HEK293T (cell line): ENCODE data around the gene ASXL1.

Experiments
- CTCF ChIA-PET: fragments of 350-600 bp; formaldehyde crosslinking; extraction: SDS; loops from one replicate; lab custom pipeline; 2021; ENCODE audit warnings: antibody characterized with exemption, inconsistent platforms; lab: Yijun Ruan, JAX
- POLR2A ChIA-PET: fragments of 350-600 bp; formaldehyde crosslinking; extraction: SDS; loops from one replicate; lab custom pipeline; 2020; ENCODE audit warnings: antibody characterized with exemption, inconsistent platforms; lab: Yijun Ruan, JAX
- DNase-seq: peaks from one replicate; pipeline ENCODE4 v3.0.0; 2012; ENCODE audit warnings: mixed read lengths; ENCODE audit errors: extremely low spot score
- ARNT ChIP-seq: fragments of 450-650 bp; IDR thresholded peaks from 2 replicates; pipeline ENCODE4 v1.6.1; 2017; ENCODE audit warnings: mild to moderate bottlenecking
- BHLHE40 ChIP-seq: fragments of 450-650 bp; IDR thresholded peaks from 2 replicates; pipeline ENCODE4 v1.6.1; 2016; ENCODE audit warnings: mild to moderate bottlenecking, moderate library complexity, borderline replicate concordance
- CTBP1 ChIP-seq: fragments of 450-650 bp; IDR thresholded peaks from 2 replicates; pipeline ENCODE4 v1.6.1; 2016; ENCODE audit warnings: borderline replicate concordance
- ELF4 ChIP-seq: fragments of 450-650 bp; IDR thresholded peaks from 2 replicates; pipeline ENCODE4 v1.6.1; 2017; ENCODE audit warnings: antibody characterized with exemption
- FOXA1 ChIP-seq: fragments of 450-650 bp; IDR thresholded peaks from 2 replicates; pipeline ENCODE4 v1.6.1; 2016; ENCODE audit warnings: mild to moderate bottlenecking
- FOXK2 ChIP-seq: fragments of 450-650 bp; IDR thresholded peaks from 2 replicates; pipeline ENCODE4 v1.6.1; 2016; ENCODE audit warnings: mild to moderate bottlenecking
- FOXM1 ChIP-seq: fragments of 450-650 bp; IDR thresholded peaks from 2 replicates; pipeline ENCODE4 v1.6.1; 2017; ENCODE audit warnings: mild to moderate bottlenecking, borderline replicate concordance
- HDGF ChIP-seq: fragments of 450-650 bp; IDR thresholded peaks from 2 replicates; pipeline ENCODE4 v1.6.1; 2017; ENCODE audit warnings: antibody characterized with exemption, borderline replicate concordance
- L3MBTL2 ChIP-seq: fragments of 450-650 bp; conservative IDR thresholded peaks from 2 replicates; pipeline ENCODE4 v1.6.1; 2016; ENCODE audit warnings: mild to moderate bottlenecking
- LEF1 ChIP-seq: fragments of 450-650 bp; IDR thresholded peaks from 2 replicates; pipeline ENCODE4 v1.6.1; 2017; ENCODE audit warnings: mild to moderate bottlenecking, borderline replicate concordance
- NFRKB ChIP-seq: fragments of 450-650 bp; IDR thresholded peaks from 2 replicates; pipeline ENCODE4 v1.6.1; 2016; ENCODE audit warnings: mild to moderate bottlenecking, moderate library complexity
- SP1 ChIP-seq: fragments of 450-650 bp; IDR thresholded peaks from 2 replicates; pipeline ENCODE4 v1.6.1; 2017
- SUZ12 ChIP-seq: fragments of 450-650 bp; IDR thresholded peaks from 2 replicates; pipeline ENCODE4 v1.6.1; 2016; ENCODE audit warnings: mild to moderate bottlenecking
- TARDBP ChIP-seq: fragments of 450-650 bp; IDR thresholded peaks from 2 replicates; pipeline ENCODE4 v1.6.1; 2016
- ZNF384 ChIP-seq: fragments of 450-650 bp; IDR thresholded peaks from 2 replicates; pipeline ENCODE4 v1.6.1; 2016
- TF ChIP-seq, protein P1 (sequence below): fragments of 450-650 bp; IDR thresholded peaks from 2 replicates; pipeline ENCODE4 v1.6.1; 2016

ASXL1 gene

DNA sequence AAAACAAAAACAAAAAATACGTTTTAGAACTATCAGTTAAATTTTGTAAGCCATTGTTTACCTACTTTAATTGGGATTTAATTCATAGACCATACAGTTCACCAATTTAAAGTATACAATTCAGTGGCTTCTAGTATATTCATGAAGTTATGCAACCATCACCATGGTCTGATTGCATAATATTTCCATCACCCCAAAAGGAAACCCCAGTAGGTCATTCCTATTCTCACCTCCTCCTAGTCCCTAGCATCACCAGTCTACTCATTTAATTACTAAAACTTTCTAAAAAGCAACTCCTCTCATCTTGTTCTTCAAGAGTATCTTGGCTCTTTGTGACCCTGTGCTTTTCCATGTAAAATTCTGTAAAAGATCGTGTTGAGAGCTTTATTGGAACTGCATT lies 60.2 kb downstream of the ASXL1 start:
- CTCF ChIA-PET, result interaction anchor here (0.6 kb wide), 2 partner anchors 31 to 188 kb away, joined by 3 read pairs; no protein-coding TSS in a partner anchor
- TF ChIP-seq, protein P1, sequence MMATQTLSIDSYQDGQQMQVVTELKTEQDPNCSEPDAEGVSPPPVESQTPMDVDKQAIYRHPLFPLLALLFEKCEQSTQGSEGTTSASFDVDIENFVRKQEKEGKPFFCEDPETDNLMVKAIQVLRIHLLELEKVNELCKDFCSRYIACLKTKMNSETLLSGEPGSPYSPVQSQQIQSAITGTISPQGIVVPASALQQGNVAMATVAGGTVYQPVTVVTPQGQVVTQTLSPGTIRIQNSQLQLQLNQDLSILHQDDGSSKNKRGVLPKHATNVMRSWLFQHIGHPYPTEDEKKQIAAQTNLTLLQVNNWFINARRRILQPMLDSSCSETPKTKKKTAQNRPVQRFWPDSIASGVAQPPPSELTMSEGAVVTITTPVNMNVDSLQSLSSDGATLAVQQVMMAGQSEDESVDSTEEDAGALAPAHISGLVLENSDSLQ, result no peak
- TF ChIP-seq BHLHE40, result no peak
- POLR2A ChIA-PET, result no interaction called here
- DNase-seq, result no peak

- TF ChIP-seq CTBP1 (no peak), FOXM1 (no peak), LEF1 (no peak), ZNF384 (no peak), SUZ12 (no peak), SP1 (no peak), BHLHE40 (no peak), FOXK2 (no peak), TARDBP (no peak), ELF4 (no peak), FOXA1 (no peak), ARNT (no peak), HDGF (no peak), NFRKB (no peak)
- ChIA-PET CTCF (interaction anchor here (0.7 kb wide), 1 partner anchor 1574 kb away, joined by 4 read pairs; no protein-coding TSS in a partner anchor), POLR2A (no interaction called here)
- DNase-seq, result no peak
Observed at GRCh38 chr20:32421290-32421689, 63.2 kb downstream of the ASXL1 start.

DNA sequence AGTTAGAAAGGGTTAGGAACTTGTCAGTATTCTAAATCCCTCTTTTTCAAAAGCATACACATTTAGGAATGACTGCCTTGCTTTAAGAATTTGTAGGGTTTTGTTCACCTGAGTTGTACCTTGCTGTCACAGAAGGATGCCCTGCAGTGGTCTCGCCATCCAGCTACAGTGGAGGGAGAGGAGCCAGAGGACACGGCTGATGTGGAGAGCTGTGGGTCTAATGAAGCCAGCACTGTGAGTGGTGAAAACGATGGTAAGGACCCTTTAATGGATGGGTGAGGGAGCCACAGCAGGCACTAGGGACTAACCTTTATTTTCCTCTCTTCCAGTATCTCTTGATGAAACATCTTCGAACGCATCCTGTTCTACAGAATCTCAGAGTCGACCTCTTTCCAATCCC lies 69.9 kb downstream of the ASXL1 start:
- no peak for DNase-seq
- TF ChIP-seq ARNT (no peak), NFRKB (no peak), L3MBTL2 (no peak), ELF4 (no peak), SP1 (no peak), FOXK2 (no peak), CTBP1 (no peak), SUZ12 (no peak), BHLHE40 (no peak), FOXA1 (no peak), FOXM1 (no peak), ZNF384 (no peak), LEF1 (no peak), HDGF (no peak), TARDBP (no peak)
- TF ChIP-seq, protein P1, result no peak
- POLR2A ChIA-PET, result no interaction called here
- CTCF ChIA-PET, result interaction anchor here (0.6 kb wide), 1 partner anchor 107 kb away, joined by 5 read pairs; no protein-coding TSS in a partner anchor

DNA sequence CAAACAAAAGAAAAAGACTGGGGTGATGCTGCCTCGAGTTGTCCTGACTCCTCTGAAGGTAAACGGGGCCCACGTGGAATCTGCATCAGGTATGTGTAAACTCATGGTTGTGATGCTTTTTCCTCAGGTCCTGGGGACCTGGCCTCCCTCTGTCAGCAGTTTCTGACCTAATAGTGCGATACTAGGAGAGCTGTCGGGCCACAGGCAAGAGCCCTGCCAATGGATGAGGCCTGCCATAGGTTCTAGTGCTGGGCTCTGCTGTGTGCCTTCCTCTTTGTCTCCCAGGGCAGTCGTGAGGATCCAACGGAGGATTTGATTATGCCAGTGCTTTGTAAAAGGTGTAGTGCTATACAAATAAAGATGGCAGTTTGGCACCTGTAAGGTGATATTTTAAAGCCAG lies 71.2 kb downstream of the ASXL1 start:
- CTCF ChIA-PET, result no interaction called here
- DNase-seq, result no peak
- TF ChIP-seq HDGF (no peak), LEF1 (no peak), FOXK2 (no peak)
- POLR2A ChIA-PET, result no interaction called here

- CTCF ChIA-PET, result no interaction called here
- POLR2A ChIA-PET, result no interaction called here
- TF ChIP-seq HDGF, result no peak
- no peak for TF ChIP-seq LEF1
- TF ChIP-seq TARDBP, result no peak
- no peak for TF ChIP-seq NFRKB
- TF ChIP-seq ARNT, result no peak
- no peak for TF ChIP-seq SP1
- TF ChIP-seq ELF4, result no peak
- no peak for TF ChIP-seq FOXA1
- TF ChIP-seq, protein P1, result no peak
- TF ChIP-seq ZNF384, result no peak
- TF ChIP-seq FOXK2, result no peak
- TF ChIP-seq L3MBTL2, result no peak
- TF ChIP-seq FOXM1, result no peak
- no peak for TF ChIP-seq CTBP1
- no peak for DNase-seq
Observed at GRCh38 chr20:32429745-32430360, 71.7 kb downstream of the ASXL1 start.

- POLR2A ChIA-PET, result no interaction called here
- DNase-seq, result no peak
- CTCF ChIA-PET, result interaction anchor here (0.7 kb wide), 1 partner anchor 80 kb away, joined by 3 read pairs; no protein-coding TSS in a partner anchor
- TF ChIP-seq L3MBTL2 (no peak), BHLHE40 (no peak), ARNT (no peak), ZNF384 (no peak), FOXK2 (no peak), NFRKB (no peak), ELF4 (no peak), CTBP1 (no peak)
Observed at GRCh38 chr20:32431457-32431856, 73.3 kb downstream of the ASXL1 start.

DNA sequence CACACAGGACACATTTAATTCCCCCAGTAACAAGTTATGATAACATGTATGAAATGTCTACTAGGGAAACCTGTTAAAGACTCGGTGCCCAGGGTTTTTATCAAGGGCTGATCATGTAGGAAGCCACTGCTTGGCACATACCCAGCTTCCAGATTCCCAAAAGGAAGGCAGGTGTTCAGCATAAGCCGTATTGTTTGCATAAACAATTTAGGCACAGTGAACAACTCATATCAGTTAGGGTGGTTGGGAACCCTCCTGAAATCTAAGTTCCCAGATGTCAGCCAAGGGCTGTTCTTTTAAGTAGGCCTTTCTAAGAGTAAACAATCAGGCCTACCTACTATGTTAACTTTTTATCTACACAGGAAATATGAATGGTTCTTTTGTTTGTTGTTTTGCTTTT lies 74.1 kb downstream of the ASXL1 start:
- DNase-seq, result no peak
- CTCF ChIA-PET, result no interaction called here
- POLR2A ChIA-PET, result no interaction called here
- no peak for TF ChIP-seq TARDBP
- TF ChIP-seq HDGF, result no peak
- no peak for TF ChIP-seq SUZ12
- TF ChIP-seq L3MBTL2, result no peak
- TF ChIP-seq SP1, result no peak
- TF ChIP-seq FOXK2, result no peak
- no peak for TF ChIP-seq FOXM1
- no peak for TF ChIP-seq FOXA1
- no peak for TF ChIP-seq ELF4
- no peak for TF ChIP-seq ZNF384
- no peak for TF ChIP-seq ARNT
